CMK (cell line): Measurements from ENCODE around the gene EFEMP1.
"Not testable (repeated sequence)": the region's sequence is repeated elsewhere in the genome, so short reads cannot be mapped to it uniquely, and the experiment has no call there.

Experiments
- DNase-seq: peaks from one replicate; pipeline ENCODE4 v3.0.0-alpha.2; 2010; ENCODE audit warnings: low read depth

The EFEMP1 gene

GRCh38 chr2:55865096-55865835 is 58.3 kb downstream of the EFEMP1 start:
- DNase-seq = no peak

GRCh38 chr2:55864351-55865084 is 59.1 kb downstream of the EFEMP1 start:
- no peak for DNase-seq

GRCh38 chr2:55862673-55863390 is 60.8 kb downstream of the EFEMP1 start:
- no peak for DNase-seq

GRCh38 chr2:55862246-55862645 is 61.3 kb downstream of the EFEMP1 start:
- no peak for DNase-seq

GRCh38 chr2:55861733-55862132 is 61.8 kb downstream of the EFEMP1 start:
- no peak for DNase-seq

- DNase-seq = no peak
These were observed 62.8 kb downstream of the EFEMP1 start for GRCh38 chr2:55860832-55861231.

- no peak for DNase-seq
These were observed 63.7 kb downstream of the EFEMP1 start for GRCh38 chr2:55859875-55860274.

- DNase-seq = no peak
These were observed 65.8 kb downstream of the EFEMP1 start for GRCh38 chr2:55857766-55858165.

- no peak for DNase-seq
These were observed 66.6 kb downstream of the EFEMP1 start for GRCh38 chr2:55856936-55857335.

- DNase-seq = no peak
These were observed 75.5 kb downstream of the EFEMP1 start for GRCh38 chr2:55848096-55848495.

- no peak for DNase-seq
These were observed 77.2 kb downstream of the EFEMP1 start for GRCh38 chr2:55846426-55846825.

GRCh38 chr2:55844986-55845385 is 78.6 kb downstream of the EFEMP1 start:
- no peak for DNase-seq

GRCh38 chr2:55843994-55844345 is 79.6 kb downstream of the EFEMP1 start:
- DNase-seq = no peak

- DNase-seq = no peak
These were observed 80.2 kb downstream of the EFEMP1 start for GRCh38 chr2:55843096-55843993.

- no peak for DNase-seq
These were observed 81.5 kb downstream of the EFEMP1 start for GRCh38 chr2:55842046-55842445.

- DNase-seq = no peak
These were observed 83.1 kb downstream of the EFEMP1 start for GRCh38 chr2:55840460-55840859.

- DNase-seq = no peak
These were observed 84.3 kb downstream of the EFEMP1 start for GRCh38 chr2:55839182-55839819.

GRCh38 chr2:55838653-55839052 is 84.9 kb downstream of the EFEMP1 start:
- no peak for DNase-seq

- DNase-seq = not testable (repeated sequence)
These were observed 85.5 kb downstream of the EFEMP1 start for GRCh38 chr2:55838117-55838516.

- DNase-seq = no peak
These were observed 86.5 kb downstream of the EFEMP1 start for GRCh38 chr2:55837073-55837472.

- DNase-seq = not testable (repeated sequence)
These were observed 91.7 kb downstream of the EFEMP1 start for GRCh38 chr2:55831671-55832410.
